ENCODE measurements around the gene H6PD.
"Not testable (repeated sequence)": the region's sequence is repeated elsewhere in the genome, so short reads cannot be mapped to it uniquely, and the experiment has no call there.

The H6PD gene

GRCh38 chr1:9297831-9298230, 63.3 kb downstream of the H6PD start:
- H3K27me3 ChIP-seq: no peaks in the 10 kb centered on the region
- no peak overlapping the region for H3K27ac ChIP-seq
- peaks cover 16 to 97% (median 64%) of the 10 kb centered on the region in 11 experiments; a peak in 19 of 22 replicates for H4K20me1 ChIP-seq
- H3K9ac ChIP-seq: no peak overlapping the region
- H3K4me3 ChIP-seq: no peak overlapping the region
- H3K4me2 ChIP-seq: no peak overlapping the region
- H3K36me3 ChIP-seq: peaks cover 0 to 21% (median 6%) of the 10 kb centered on the region in 11 experiments; a peak in 7 of 22 replicates
- H3K4me1 ChIP-seq: peaks cover 35 to 61% (median 54%) of the 10 kb centered on the region in 10 experiments
- H3K9me3 ChIP-seq (replicated peaks in 1 of 11): no peaks in the 10 kb centered on the region; a peak in 1 of 22 replicates
- no peak for TF ChIP-seq Cebpa-rat (IDR thresholded peaks at IDR 0.05)

DNA sequence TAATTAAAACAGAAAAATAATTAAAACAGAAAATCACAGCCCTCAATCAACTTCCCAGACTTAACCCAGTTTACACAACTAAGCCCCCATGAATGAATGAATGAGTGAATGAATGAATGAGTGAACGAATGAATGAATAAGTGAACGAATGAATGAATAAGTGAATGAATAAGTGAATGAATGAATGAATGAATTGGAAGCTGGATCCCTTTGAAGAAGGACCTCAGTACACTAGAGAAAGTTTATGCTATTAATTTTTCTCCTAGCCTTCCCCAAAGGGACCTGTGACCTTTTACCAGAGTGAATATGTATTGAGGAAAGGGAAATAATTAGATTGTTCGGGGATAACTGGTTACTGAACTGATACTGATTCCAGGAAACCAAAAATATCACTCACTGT, 63.7 kb downstream of the H6PD start:
- H3K27ac ChIP-seq: no peak overlapping the region
- no peak for TF ChIP-seq Cebpa-rat (IDR thresholded peaks at IDR 0.05)
- peaks cover 39 to 65% (median 59%) of the 10 kb centered on the region in 10 experiments for H3K4me1 ChIP-seq
- peaks cover 16 to 99% (median 64%) of the 10 kb centered on the region in 11 experiments; a peak in 19 of 22 replicates for H4K20me1 ChIP-seq
- H3K9me3 ChIP-seq (replicated peaks in 1 of 11): no peaks in the 10 kb centered on the region; a peak in 1 of 22 replicates
- no peak overlapping the region for H3K4me3 ChIP-seq
- no peaks in the 10 kb centered on the region for H3K27me3 ChIP-seq
- H3K36me3 ChIP-seq: peaks cover 0 to 21% (median 6%) of the 10 kb centered on the region in 11 experiments; a peak in 7 of 22 replicates
- H3K4me2 ChIP-seq: no peak overlapping the region
- H3K9ac ChIP-seq: no peak overlapping the region

GRCh38 chr1:9299571-9300541, 65.3 kb downstream of the H6PD start:
- H3K9me3 ChIP-seq (replicated peaks in 1 of 11); H3K4me3 ChIP-seq; H3K9ac ChIP-seq; H3K27me3 ChIP-seq: not testable (repeated sequence)
- peaks cover 0 to 21% (median 6%) of the 10 kb centered on the region in 11 experiments; a peak in 7 of 22 replicates for H3K36me3 ChIP-seq
- peaks cover 43 to 66% (median 59%) of the 10 kb centered on the region in 10 experiments for H3K4me1 ChIP-seq
- peaks cover 12 to 99% (median 62%) of the 10 kb centered on the region in 11 experiments; a peak in 19 of 22 replicates for H4K20me1 ChIP-seq
- 0 out of 22 replicates have a peak overlapping the region, but pooled peaks of 2 of the 11 experiments have one; percentile 17 to 26 for H3K27ac ChIP-seq
- peak overlapping the region in 7 of 11 experiments; percentile 13 to 63 (median 34); a peak in 10 of 22 replicates for H3K4me2 ChIP-seq

DNA sequence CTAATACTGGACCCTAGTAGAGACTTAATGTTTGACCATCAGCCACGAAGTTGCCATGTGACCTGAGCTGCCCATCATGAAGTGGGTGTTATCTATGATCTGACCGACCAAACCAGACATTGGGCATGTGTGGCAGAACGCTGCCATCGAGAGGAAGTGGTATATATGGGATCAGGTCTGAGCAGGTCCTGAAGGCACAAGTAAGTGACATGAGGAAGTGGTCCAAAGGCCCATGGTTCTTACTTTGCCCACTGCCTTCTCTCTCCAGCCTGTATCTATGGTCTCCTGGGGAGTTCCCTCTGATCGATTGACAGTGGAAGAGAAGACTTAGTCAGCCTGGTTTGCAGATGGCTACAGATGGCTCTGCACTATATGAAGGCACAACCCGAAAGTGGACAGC, 66.0 kb downstream of the H6PD start:
- no peak for TF ChIP-seq Cebpa-rat (IDR thresholded peaks at IDR 0.05)
- Histone ChIP-seq H3K4me1 (peaks cover 43 to 66% (median 59%) of the 10 kb centered on the region in 10 experiments), H3K27me3 (no peaks in the 10 kb centered on the region), H3K9ac (no peak overlapping the region), H3K27ac (0 out of 22 replicates have a peak overlapping the region, but pooled peaks of 2 of the 11 experiments have one; percentile 17 to 26), H3K4me2 (peak overlapping the region in 8 of 11 experiments; percentile 10 to 63 (median 30); a peak in 11 of 22 replicates), H4K20me1 (peaks cover 6 to 99% (median 62%) of the 10 kb centered on the region in 11 experiments; a peak in 20 of 22 replicates), H3K36me3 (peaks cover 0 to 21% (median 6%) of the 10 kb centered on the region in 11 experiments; a peak in 7 of 22 replicates), H3K9me3 (replicated peaks in 1 of 11) (no peaks in the 10 kb centered on the region; a peak in 1 of 22 replicates), H3K4me3 (no peak overlapping the region)

- Histone ChIP-seq H3K9me3 (replicated peaks in 1 of 11) (no peaks in the 10 kb centered on the region; a peak in 1 of 22 replicates), H3K9ac (peak overlapping the region in 9 of 11 experiments; percentile 10 to 62 (median 32); a peak in 12 of 22 replicates), H4K20me1 (peaks cover 14 to 99% (median 62%) of the 10 kb centered on the region in 11 experiments; a peak in 19 of 22 replicates), H3K4me3 (peak overlapping the region in 6 of 10 experiments; percentile 3 to 56 (median 26); a peak in 9 of 20 replicates), H3K36me3 (peaks cover 0 to 22% (median 0%) of the 10 kb centered on the region in 11 experiments; a peak in 5 of 22 replicates), H3K27me3 (no peaks in the 10 kb centered on the region), H3K4me1 (peaks cover 49 to 75% (median 67%) of the 10 kb centered on the region in 10 experiments), H3K27ac (peak overlapping the region in 9 of 11 experiments; percentile 32 to 74 (median 61); a peak in 17 of 22 replicates), H3K4me2 (peak overlapping the region; percentile 55 to 98 (median 83))
- no peak for TF ChIP-seq Cebpa-rat (IDR thresholded peaks at IDR 0.05)
Observed at GRCh38 chr1:9302745-9303524, 68.4 kb downstream of the H6PD start.

GRCh38 chr1:9303916-9304315, 69.3 kb downstream of the H6PD start:
- H3K4me2 ChIP-seq: peak overlapping the region in 10 of 11 experiments; percentile 77 to 98 (median 84); a peak in 19 of 22 replicates
- H3K9ac ChIP-seq: no peak overlapping the region
- H3K9me3 ChIP-seq (replicated peaks in 1 of 11): no peaks in the 10 kb centered on the region; a peak in 1 of 22 replicates
- H3K27ac ChIP-seq: peak overlapping the region in 3 of 11 experiments; percentile 56 to 66 (median 61); a peak in 1 of 22 replicates
- H3K27me3 ChIP-seq: no peaks in the 10 kb centered on the region
- no peak overlapping the region for H3K4me3 ChIP-seq
- H4K20me1 ChIP-seq: peaks cover 22 to 99% (median 71%) of the 10 kb centered on the region in 11 experiments; a peak in 19 of 22 replicates
- no peak for TF ChIP-seq Cebpa-rat (IDR thresholded peaks at IDR 0.05)
- peaks cover 0 to 22% (median 0%) of the 10 kb centered on the region in 11 experiments; a peak in 5 of 22 replicates for H3K36me3 ChIP-seq
- peaks cover 49 to 85% (median 77%) of the 10 kb centered on the region in 10 experiments for H3K4me1 ChIP-seq

DNA sequence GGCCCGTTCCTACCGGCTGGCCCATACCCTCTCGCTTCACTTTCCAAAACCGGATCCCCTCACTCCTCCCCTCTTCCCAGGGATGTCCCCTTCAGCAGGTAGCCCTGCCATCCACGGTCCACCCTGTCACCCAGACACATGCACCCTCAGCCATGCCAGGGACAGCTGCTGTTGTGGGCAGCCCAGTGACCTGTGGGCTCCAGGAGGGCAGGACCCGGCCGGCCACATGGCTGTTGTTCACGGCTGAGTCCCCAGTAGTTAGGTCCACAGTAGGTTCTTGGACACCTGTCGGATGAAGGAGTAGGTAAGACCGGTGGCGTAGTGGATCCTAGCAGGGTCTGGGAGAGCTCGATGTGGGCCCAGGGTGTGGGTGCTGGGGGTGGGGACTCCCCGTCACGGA, 70.6 kb downstream of the H6PD start:
- peaks cover 0 to 22% (median 0%) of the 10 kb centered on the region in 11 experiments; a peak in 5 of 22 replicates for H3K36me3 ChIP-seq
- no peaks in the 10 kb centered on the region for H3K27me3 ChIP-seq
- no peak overlapping the region for H3K4me3 ChIP-seq
- no peak overlapping the region for H3K9ac ChIP-seq
- TF ChIP-seq Cebpa-rat (IDR thresholded peaks at IDR 0.05): no peak
- H4K20me1 ChIP-seq: peaks cover 30 to 100% (median 82%) of the 10 kb centered on the region in 11 experiments; a peak in 20 of 22 replicates
- no peaks in the 10 kb centered on the region; a peak in 1 of 22 replicates for H3K9me3 ChIP-seq (replicated peaks in 1 of 11)
- H3K4me1 ChIP-seq: peaks cover 44 to 92% (median 85%) of the 10 kb centered on the region in 10 experiments
- peak overlapping the region; percentile 22 to 83 (median 61) for H3K4me2 ChIP-seq
- peak overlapping the region in 1 of 11 experiments; percentile 17; a peak in 2 of 22 replicates for H3K27ac ChIP-seq

DNA sequence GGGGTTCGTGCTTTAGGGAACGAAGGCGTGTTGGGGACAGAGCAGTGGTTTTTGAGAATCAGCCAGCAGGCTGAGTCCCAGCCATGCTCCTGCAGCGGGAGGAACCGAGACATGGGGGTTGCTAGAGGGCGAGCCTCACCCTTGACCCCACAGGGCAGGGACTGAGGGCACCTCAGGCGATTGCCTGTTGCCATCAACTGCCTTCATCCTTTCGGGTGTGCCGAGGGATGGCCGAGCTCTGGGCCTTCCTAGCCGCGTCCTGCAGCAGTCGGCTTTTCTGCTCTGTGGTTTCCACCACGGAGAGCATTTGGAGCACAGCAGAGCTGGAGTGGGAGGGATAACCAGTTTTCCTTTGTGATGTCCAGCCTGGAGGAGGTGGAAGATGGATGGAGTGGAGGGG, 71.4 kb downstream of the H6PD start:
- Histone ChIP-seq H4K20me1 (peaks cover 30 to 100% (median 82%) of the 10 kb centered on the region in 11 experiments; a peak in 20 of 22 replicates), H3K4me2 (peak overlapping the region; percentile 22 to 83 (median 61); a peak in 20 of 22 replicates), H3K27ac (peak overlapping the region in 1 of 11 experiments; percentile 19; a peak in 1 of 22 replicates), H3K9me3 (replicated peaks in 1 of 11) (no peaks in the 10 kb centered on the region), H3K9ac (peak overlapping the region in 1 of 11 experiments; percentile 7; a peak in 1 of 22 replicates), H3K4me3 (no peak overlapping the region), H3K36me3 (peaks cover 0 to 16% (median 0%) of the 10 kb centered on the region in 11 experiments; a peak in 5 of 22 replicates), H3K27me3 (no peaks in the 10 kb centered on the region), H3K4me1 (peaks cover 36 to 86% (median 83%) of the 10 kb centered on the region in 10 experiments)
- TF ChIP-seq Cebpa-rat (IDR thresholded peaks at IDR 0.05): no peak
